Fibroblast of skin of left quadriceps (primary cell): ENCODE results near the gene SIK3.

Experiments
- DNase-seq, 2 experiments: peaks; one replicate each; pipeline ENCODE4 v3.0.0-alpha.2; 2013; ENCODE audit warnings: low read depth in 2 of 2

SIK3 gene

GRCh38 chr11:117009905-117010605, 88.2 kb downstream of the SIK3 start:
- no peak for DNase-seq

DNA sequence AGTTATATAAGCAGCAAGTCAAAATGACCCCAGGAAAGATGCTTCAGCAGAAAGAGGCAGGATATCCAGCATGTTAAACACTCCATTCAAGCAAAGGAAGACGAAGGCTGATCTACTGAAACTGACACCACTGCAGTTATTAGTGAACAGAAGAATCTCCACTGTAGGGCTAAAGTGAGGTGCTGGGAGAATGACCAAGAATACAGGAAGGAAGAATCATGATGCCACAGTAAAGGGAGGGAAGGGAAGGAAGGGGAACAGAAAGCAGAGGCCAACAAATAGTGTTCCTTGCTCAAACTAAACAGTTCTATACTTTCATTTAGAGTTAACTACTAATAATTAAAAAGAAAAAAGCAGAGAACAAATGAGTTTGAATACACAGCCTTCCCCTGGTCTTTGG, 92.5 kb downstream of the SIK3 start:
- no peak for DNase-seq

- DNase-seq: no peak
Measured at GRCh38 chr11:117002639-117003299, 95.5 kb downstream of the SIK3 start.

GRCh38 chr11:117000014-117000737, 98.1 kb downstream of the SIK3 start:
- no peak for DNase-seq

DNA sequence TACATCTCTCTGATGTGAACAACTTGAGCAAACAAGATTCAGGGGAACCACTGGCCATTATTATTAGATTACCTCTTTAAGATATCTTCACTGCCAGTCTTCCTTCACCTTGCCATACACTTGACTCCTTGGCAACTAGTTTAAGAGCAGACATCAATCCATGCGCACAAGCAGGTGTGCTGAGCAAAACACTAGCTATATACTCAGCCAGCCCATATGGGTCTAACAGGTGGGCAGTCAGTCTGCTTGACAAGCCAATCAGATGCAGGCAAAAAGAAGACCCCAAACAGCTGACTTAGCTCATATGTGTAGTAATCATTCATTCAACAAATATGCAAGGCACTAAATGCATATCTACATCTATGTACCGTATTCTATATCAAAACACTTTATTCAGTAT, 101.2 kb downstream of the SIK3 start:
- DNase-seq: no peak

- no peak for DNase-seq
Measured at GRCh38 chr11:116994195-116994594, 104.0 kb downstream of the SIK3 start.

DNA sequence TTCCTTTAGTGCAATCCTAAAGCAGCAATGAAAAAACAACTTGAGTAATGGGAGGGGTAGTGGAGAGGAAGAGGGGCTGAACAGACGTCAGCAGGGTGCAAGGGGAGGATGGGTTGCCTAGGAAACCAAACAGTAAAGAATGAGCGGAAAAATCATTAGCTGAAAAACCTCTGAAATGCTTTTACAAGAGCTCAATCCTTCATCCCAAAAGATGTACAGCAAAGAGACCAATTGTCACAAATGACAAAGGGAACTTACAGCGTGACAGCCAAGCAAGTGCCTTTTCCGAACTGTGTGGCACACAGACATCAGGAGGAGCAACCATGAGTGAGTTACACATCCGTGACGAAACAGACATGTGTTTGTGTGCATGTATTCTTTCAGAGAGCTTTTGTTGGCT, 104.6 kb downstream of the SIK3 start:
- no peak for DNase-seq

DNA sequence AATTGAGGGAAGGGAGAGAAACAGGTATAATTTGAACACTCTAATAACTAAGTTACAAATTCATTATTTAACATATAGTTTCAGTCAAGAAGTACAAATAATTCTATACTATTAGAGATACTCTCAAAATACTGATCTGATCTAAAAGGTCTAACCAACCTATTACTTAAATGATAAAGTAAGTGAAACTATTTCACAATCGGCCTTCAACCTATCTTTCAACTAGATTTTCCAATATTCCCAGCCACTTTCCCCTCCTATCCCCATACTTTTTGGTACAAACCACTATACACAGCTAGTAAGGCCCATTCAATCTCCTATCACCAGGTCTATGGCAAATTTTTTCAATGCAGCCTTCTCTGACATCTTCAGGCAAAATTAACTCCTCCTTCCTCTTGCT, 106.7 kb downstream of the SIK3 start:
- no peak for DNase-seq

- DNase-seq: no peak
Measured at GRCh38 chr11:116990811-116991210, 107.4 kb downstream of the SIK3 start.

- peak; percentile 57 to 61 for DNase-seq
Measured at GRCh38 chr11:116990061-116990473, 108.2 kb downstream of the SIK3 start.

- DNase-seq: no peak
Measured at GRCh38 chr11:116989184-116989583, 109.0 kb downstream of the SIK3 start.

DNA sequence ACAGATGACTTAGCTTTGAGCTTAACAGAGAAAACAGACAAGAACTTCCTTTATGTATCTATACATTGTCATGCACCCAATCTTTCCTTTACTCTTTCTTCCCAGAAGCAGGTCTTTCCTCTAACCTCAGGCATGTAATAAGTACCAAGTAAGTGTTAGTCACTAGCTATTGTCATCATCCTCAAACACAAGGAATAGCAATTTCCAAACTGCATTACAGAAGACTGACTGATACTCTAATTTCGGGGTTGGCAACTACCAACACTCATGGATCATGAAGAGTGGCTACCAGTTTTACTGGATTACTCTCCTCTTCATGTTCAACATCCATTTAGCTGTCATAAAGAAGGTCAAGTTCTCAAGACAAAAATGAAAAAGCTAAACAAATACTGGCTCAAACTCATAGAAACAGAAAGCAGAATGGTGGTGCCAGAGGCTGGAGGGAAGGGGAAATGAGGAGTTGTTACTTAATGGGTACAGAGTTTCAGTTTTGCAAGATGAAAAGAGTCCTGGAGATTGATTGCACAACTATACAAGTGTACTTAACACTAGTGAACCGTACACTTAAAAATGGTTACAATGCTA, 111.6 kb downstream of the SIK3 start:
- DNase-seq: peak; percentile 70 to 73

GRCh38 chr11:116984589-116984988, 113.6 kb downstream of the SIK3 start:
- DNase-seq: peak; percentile 97

DNA sequence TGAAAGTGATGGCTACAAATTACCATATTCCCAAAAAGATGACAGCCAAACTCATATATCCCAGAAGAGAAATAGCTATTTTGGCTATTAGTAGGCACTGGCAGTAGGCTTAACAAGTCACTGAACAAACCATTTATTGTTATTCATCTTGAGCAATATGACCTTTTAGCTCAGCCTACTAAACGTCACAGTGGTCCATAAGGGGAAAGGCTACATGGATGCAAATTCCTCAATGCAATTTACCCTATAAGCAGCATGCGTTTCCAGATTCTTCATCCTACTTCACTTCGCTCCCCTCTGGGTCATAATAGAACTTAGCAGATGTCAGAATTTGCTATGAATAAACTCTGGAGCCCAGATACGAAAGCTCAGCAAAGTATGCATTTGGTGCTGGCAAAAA, 114.0 kb downstream of the SIK3 start:
- no peak for DNase-seq

GRCh38 chr11:116981266-116981885, 116.9 kb downstream of the SIK3 start:
- no peak for DNase-seq

DNA sequence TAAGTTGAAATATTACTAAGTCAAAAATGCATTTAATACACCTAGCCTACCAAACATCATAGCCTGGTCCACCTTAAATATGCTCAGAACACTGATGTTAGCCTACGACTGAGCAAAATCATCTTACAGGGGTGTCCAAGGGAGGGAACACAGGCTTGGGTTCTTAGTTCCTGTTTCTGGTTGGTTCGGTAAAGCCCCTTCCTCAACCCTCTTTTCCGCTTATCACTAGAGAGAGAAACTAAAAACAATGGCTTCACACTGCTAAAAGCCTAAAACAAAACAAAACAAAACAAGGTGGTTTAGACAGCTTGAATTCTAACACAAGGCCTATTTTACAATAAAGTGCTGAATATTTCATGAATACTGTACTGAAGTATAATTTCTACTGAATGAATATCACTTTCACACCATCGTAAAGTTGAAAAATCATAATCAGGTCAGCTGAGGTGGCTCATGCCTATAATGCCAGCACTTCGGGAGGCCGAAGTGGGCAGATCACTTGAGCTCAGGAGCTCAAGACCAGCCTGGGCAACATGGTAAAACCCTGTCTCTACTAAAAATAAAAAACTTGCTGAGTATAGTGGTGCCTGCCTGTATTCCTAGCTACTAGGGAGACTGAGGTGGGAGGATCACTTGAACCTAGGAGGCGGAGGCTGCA, 118.0 kb downstream of the SIK3 start:
- no peak for DNase-seq

- DNase-seq: no peak
Measured at GRCh38 chr11:116976941-116977570, 121.2 kb downstream of the SIK3 start.

DNA sequence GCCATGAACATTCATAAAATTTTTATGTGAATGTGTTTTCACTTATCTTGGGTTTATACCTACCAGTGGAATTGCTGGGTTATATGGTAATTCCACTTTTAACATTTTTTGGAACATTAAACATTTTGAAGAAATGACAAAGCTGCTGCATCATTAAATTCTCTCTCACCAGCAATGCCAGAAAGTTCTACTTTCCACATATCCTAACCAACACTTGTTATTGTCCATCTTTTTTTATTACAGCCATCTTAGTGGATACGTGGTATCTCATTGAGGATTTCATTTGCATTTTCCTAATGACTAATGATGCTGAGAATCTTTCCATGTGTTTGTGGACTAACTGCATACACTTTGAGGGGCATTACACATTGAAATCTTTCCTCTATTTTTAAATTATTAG, 122.6 kb downstream of the SIK3 start:
- no peak for DNase-seq

- no peak for DNase-seq
Measured at GRCh38 chr11:116973270-116973669, 125.0 kb downstream of the SIK3 start.

DNA sequence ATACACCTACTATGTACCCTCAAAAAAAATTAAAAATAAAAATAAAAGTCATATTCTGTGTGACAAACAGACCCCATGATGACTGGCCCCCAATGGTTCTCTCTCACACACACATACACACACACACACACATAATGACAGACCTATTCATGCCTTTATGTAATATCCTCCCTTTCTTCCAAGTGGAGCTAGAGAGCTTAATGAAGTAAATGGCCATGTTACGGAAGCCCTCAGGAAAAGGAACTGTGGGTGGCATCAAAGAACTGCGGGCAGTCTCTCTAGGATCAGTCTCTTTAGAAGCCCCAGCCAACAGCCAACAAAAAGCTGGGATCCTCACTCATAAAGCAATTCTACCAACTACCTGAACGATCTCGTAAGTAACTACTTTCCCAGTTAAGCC, 125.5 kb downstream of the SIK3 start:
- DNase-seq: no peak
